HepG2 (cell line): Measurements from ENCODE around the gene AGBL3. TPM values are rescaled to one million over a fixed set of nuclear protein-coding genes. Genes with fewer than 3 reads are reported as not detected.

ENCODE experiments used
- ATAC-seq: fragments of 200-7000 bp; cut with Tn5 transposase; 3 replicates; pipeline ENCODE4 v1.9.1; 2020; ENCODE audit warnings: mild to moderate bottlenecking, moderate library complexity
- BruUV-seq: library from RNA; stranded (reverse); fragments of 400-500 nt; replicated peaks from 2 replicates; lab custom pipeline; 2021; lab: Mats Ljungman, UMichigan
- CTCF ChIA-PET: fragments of 300-600 bp; formaldehyde crosslinking; extraction: SDS; loops from one replicate; lab custom pipeline; 2021; ENCODE audit warnings: low total read pairs, inconsistent platforms, low intra/inter-chr PET ratio; lab: Yijun Ruan, JAX
- POLR2A ChIA-PET: fragments of 350-600 bp; sonication (Branson Sonifier 250); formaldehyde crosslinking; loops from one replicate; lab custom pipeline; 2020; ENCODE audit warnings: antibody characterized with exemption, inconsistent platforms; lab: Yijun Ruan, JAX
- DNase-seq: peaks from one replicate; pipeline ENCODE4 v3.0.0-alpha.2; 2015; ENCODE audit warnings: low spot score
- FAIRE-seq: peaks from 3 replicates; lab custom pipeline; 2011; peaks lifted over from hg19 to GRCh38; lab: Jason Lieb, UNC
- H2AFZ ChIP-seq: one replicate; pipeline ENCODE4 v1.6.1; 2011; ENCODE audit warnings: low read length, inconsistent platforms
- H3K27ac ChIP-seq: fragments of 300-600 bp; 3 replicates; pipeline ENCODE4 v1.8.0; 2011; ENCODE audit warnings: mixed run types, mild to moderate bottlenecking, mixed read lengths, low read length, inconsistent platforms; ENCODE audit not compliant: insufficient read depth; ENCODE audit errors: extremely low read length
- H3K27me3 ChIP-seq, 2 experiments: fragments of 200-600 bp in 1 of 2; 2 replicates in 1 of 2; 3 replicates in 1 of 2; pipeline versions ENCODE4 v1.6.0 to v1.8.0; 2011; ENCODE audit warnings: low read length in 2 of 2, mild to moderate bottlenecking in 2 of 2, moderate library complexity in 2 of 2, inconsistent platforms in 1 of 2; ENCODE audit not compliant: insufficient read depth in 2 of 2, control insufficient read depth in 1 of 2
- H3K36me3 ChIP-seq, 2 experiments: fragments of 200-600 bp in 1 of 2; replicated peaks in 1 of 2; 2 replicates in 1 of 2; 3 replicates in 1 of 2; pipeline versions ENCODE4 v1.5.1 to v1.8.0; 2011; ENCODE audit warnings: low read length in 2 of 2, inconsistent platforms in 1 of 2; ENCODE audit not compliant: insufficient read depth in 2 of 2, control insufficient read depth in 1 of 2
- H3K4me1 ChIP-seq: 2 replicates; pipeline ENCODE4 v1.5.1; 2012; ENCODE audit warnings: low read length, inconsistent platforms; ENCODE audit not compliant: insufficient read depth
- H3K4me2 ChIP-seq: 2 replicates; pipeline ENCODE4 v1.6.0; 2011; ENCODE audit warnings: low read depth, low read length, inconsistent platforms
- H3K4me3 ChIP-seq, 3 experiments: fragments of 200-600 bp in 1 of 3; sonication (generic), shearing (Covaris generic) in 1 of 3; replicated peaks in 1 of 3; 2 replicates each; pipeline ENCODE4 v1.5.1; 2011 to 2016; ENCODE audit warnings: low read length in 3 of 3, inconsistent platforms in 2 of 3, low read depth in 2 of 3, mild to moderate bottlenecking in 2 of 3, control low read depth in 1 of 3, mixed read lengths in 1 of 3; ENCODE audit not compliant: insufficient read depth in 1 of 3
- H3K79me2 ChIP-seq: one replicate; pipeline ENCODE4 v1.6.1; 2011; ENCODE audit warnings: low read length, inconsistent platforms; ENCODE audit not compliant: insufficient read depth
- H3K9ac ChIP-seq: 2 replicates; pipeline ENCODE4 v1.6.0; 2011; ENCODE audit warnings: mild to moderate bottlenecking, low read depth, low read length, inconsistent platforms; ENCODE audit not compliant: insufficient read depth
- H3K9me3 ChIP-seq: 2 replicates; pipeline ENCODE4 v1.5.1; 2012; ENCODE audit warnings: mild to moderate bottlenecking, low read length
- H4K20me1 ChIP-seq: 2 replicates; pipeline ENCODE4 v1.6.0; 2011; ENCODE audit warnings: inconsistent platforms, mild to moderate bottlenecking, low read length, moderate library complexity; ENCODE audit not compliant: insufficient read depth
- CERS6 ChIP-seq: sonication (generic); formaldehyde crosslinking; IDR thresholded peaks from 2 replicates; pipeline ENCODE4 v1.5.0; 2020; ENCODE audit warnings: missing genetic modification reagents
- DPF2 ChIP-seq: sonication (generic); formaldehyde crosslinking; IDR thresholded peaks from 2 replicates; pipeline ENCODE4 v1.4.0; 2020; ENCODE audit warnings: mild to moderate bottlenecking, low read depth, missing genetic modification reagents, borderline replicate concordance
- DR1 ChIP-seq: sonication (generic); formaldehyde crosslinking; IDR thresholded peaks from 2 replicates; pipeline ENCODE4 v1.8.0; 2021; ENCODE audit warnings: mild to moderate bottlenecking, missing genetic modification reagents, inconsistent platforms
- FOXK2 ChIP-seq: fragments of 450-650 bp; IDR thresholded peaks from 2 replicates; pipeline ENCODE4 v1.6.1; 2016
- POLR2AphosphoS5 ChIP-seq: IDR thresholded peaks from 2 replicates; pipeline ENCODE4 v1.6.1; 2012; ENCODE audit warnings: low read depth, low read length
- TFE3 ChIP-seq: IDR thresholded peaks from 2 replicates; pipeline ENCODE4 v1.6.1; 2016
- TMF1 ChIP-seq: sonication (generic); formaldehyde crosslinking; IDR thresholded peaks from 2 replicates; pipeline ENCODE4 v1.8.1; 2022; ENCODE audit warnings: low read depth, missing genetic modification reagents
- ZFP1 ChIP-seq: IDR thresholded peaks from 2 replicates; pipeline ENCODE4 v1.6.1; 2016
- ZFP82 ChIP-seq: sonication (generic); formaldehyde crosslinking; IDR thresholded peaks from 2 replicates; pipeline ENCODE4 v1.5.1; 2020; ENCODE audit warnings: mild to moderate bottlenecking, missing genetic modification reagents, borderline replicate concordance
- ZKSCAN5 ChIP-seq: sonication (generic); formaldehyde crosslinking; IDR thresholded peaks from 2 replicates; pipeline ENCODE4 v1.5.1; 2020; ENCODE audit warnings: mild to moderate bottlenecking, missing genetic modification reagents
- ZNF138 ChIP-seq: sonication (generic); formaldehyde crosslinking; IDR thresholded peaks from 2 replicates; pipeline ENCODE4 v1.5.0; 2020; ENCODE audit warnings: mild to moderate bottlenecking, low read depth, missing genetic modification reagents
- ZNF556 ChIP-seq: sonication (generic); formaldehyde crosslinking; IDR thresholded peaks from 2 replicates; pipeline ENCODE4 v1.4.0; 2020; ENCODE audit warnings: mild to moderate bottlenecking, missing genetic modification reagents, borderline replicate concordance
- ZNF639 ChIP-seq: conservative IDR thresholded peaks from 2 replicates; pipeline ENCODE4 v1.6.1; 2018; ENCODE audit warnings: missing genetic modification reagents
- ZNF737 ChIP-seq: sonication (generic); formaldehyde crosslinking; IDR thresholded peaks from 2 replicates; pipeline ENCODE4 v1.5.0; 2020; ENCODE audit warnings: missing genetic modification reagents, mild to moderate bottlenecking, borderline replicate concordance
- ZNF75D ChIP-seq: sonication (generic); formaldehyde crosslinking; IDR thresholded peaks from 2 replicates; pipeline ENCODE4 v1.8.1; 2023; ENCODE audit warnings: missing genetic modification reagents, mild to moderate bottlenecking, borderline replicate concordance
- ZNF768 ChIP-seq: sonication (generic); formaldehyde crosslinking; IDR thresholded peaks from 2 replicates; pipeline ENCODE4 v1.4.0; 2020; ENCODE audit warnings: missing genetic modification reagents
- WGBS: methylation state at CpG from one replicate; pipeline ENCODE4 v1.1.6; 2017; ENCODE audit warnings: low lambda C conversion rate; 5-methylcytosine and 5-hydroxymethylcytosine counted together
- in situ Hi-C: cut with HindIII; loops from 2 replicates; pipeline ENCODE4 v1.10.0; 2017; ENCODE audit warnings: low pct_unique_long_range_greater_than_20kb; ENCODE audit not compliant: extremely low pct_ligation_motif_present
- intact Hi-C: fragments of 100-400 bp; cut with micrococcal nuclease; formaldehyde crosslinking; loops from one replicate; pipeline ENCODE4 v1.10.0; 2022; ENCODE audit not compliant: unreplicated experiment
- polyA plus RNA-seq, 8 experiments: library from polyadenylated mRNA; depleted of rRNA in 3 of 8; stranded (reverse) in 7 of 8; unstranded in 1 of 8; fragments of >200 nt; fragmentation: Illumina TruSeq in 4 of 8; extraction: Trizol in 4 of 8; gene quantifications; 2 replicates each; pipeline versions ENCODE4 v1.2.1 to v1.2.3, GENCODE V29; 2011 to 2016; ENCODE audit warnings: low read depth in 4 of 8, missing spikeins in 1 of 8, mixed read lengths in 1 of 8; ENCODE audit not compliant: insufficient read depth in 1 of 8
- total RNA-seq, 5 experiments: library from RNA; depleted of rRNA; stranded (reverse); fragments of >200 nt; fragmentation: Illumina TruSeq; extraction: Trizol; gene quantifications; 2 replicates each; pipeline ENCODE4 v1.2.3, GENCODE V29; 2016; ENCODE audit warnings: low read depth in 1 of 5

Gene AGBL3
- total and polyA plus RNA-seq, 2 of the 13 experiments (the other 11 are each of a cell fraction or from before 2014, with no cell fraction given) = 2.2 to 7.2 TPM

GRCh38 chr7:135180122-135180521, 193.8 kb downstream of the AGBL3 start:
- ChIA-PET POLR2A (interaction anchor here (1.2 kb wide), 1 partner anchor 9 kb away, joined by 5 read pairs; no protein-coding TSS in a partner anchor), CTCF (no interaction called here)
- Histone ChIP-seq H4K20me1 (peaks cover 5% of the 10 kb centered on the region; the same call in 1 of the 2 replicates), H3K27me3 (no peaks in the 10 kb centered on the region), H3K36me3 (peaks cover 23 to 73% of the 10 kb centered on the region in 2 experiments), H2AFZ (no peak overlapping the region), H3K4me3 (no peak overlapping the region), H3K9ac (no peak overlapping the region), H3K4me2 (no peak overlapping the region), H3K9me3 (peaks cover 30% of the 10 kb centered on the region), H3K4me1 (peaks cover 28% of the 10 kb centered on the region), H3K27ac (no peak overlapping the region), H3K79me2 (peaks cover 23% of the 10 kb centered on the region)
- DNase-seq = no peak
- BruUV-seq = no TSS peak
- WGBS = 98% methylated on average over 5 of the region's 5 CpGs
- no peak for ATAC-seq
- no peak for FAIRE-seq
- no peak for TF ChIP-seq ZFP82 (CRISPR knock-in tag)
- no peak for TF ChIP-seq ZKSCAN5 (CRISPR knock-in tag)
- no peak for TF ChIP-seq ZNF768 (CRISPR knock-in tag)
- no peak for TF ChIP-seq POLR2AphosphoS5
- no peak for TF ChIP-seq ZNF556
- no peak for TF ChIP-seq ZNF639 (CRISPR knock-in tag)
- TF ChIP-seq ZNF75D (CRISPR knock-in tag) = no peak
- TF ChIP-seq ZNF737 (CRISPR knock-in tag) = no peak
- TF ChIP-seq FOXK2 = no peak
- no peak for TF ChIP-seq DR1
- TF ChIP-seq ZNF138 (CRISPR knock-in tag) = no peak
- no peak for TF ChIP-seq DPF2 (CRISPR knock-in tag)
- TF ChIP-seq TMF1 (CRISPR knock-in tag) = no peak
- no peak for TF ChIP-seq ZFP1
- TF ChIP-seq CERS6 (CRISPR knock-in tag) = no peak
- no peak for TF ChIP-seq TFE3 (CRISPR knock-in tag)
- intact Hi-C loops (no loop called here), in situ Hi-C loops (no loop called here)
